HG02588 (cell line): ENCODE measurements around the gene MC3R.
"Not testable (repeated sequence)": the region's sequence is repeated elsewhere in the genome, so short reads cannot be mapped to it uniquely, and the experiment has no call there.

Experiments
- ATAC-seq: cut with Tn5 transposase; IDR thresholded peaks from one replicate; pipeline ENCODE4 v1.9.1; 2021; ENCODE audit warnings: mild to moderate bottlenecking, moderate library complexity; ENCODE audit not compliant: unreplicated experiment

The MC3R gene

DNA sequence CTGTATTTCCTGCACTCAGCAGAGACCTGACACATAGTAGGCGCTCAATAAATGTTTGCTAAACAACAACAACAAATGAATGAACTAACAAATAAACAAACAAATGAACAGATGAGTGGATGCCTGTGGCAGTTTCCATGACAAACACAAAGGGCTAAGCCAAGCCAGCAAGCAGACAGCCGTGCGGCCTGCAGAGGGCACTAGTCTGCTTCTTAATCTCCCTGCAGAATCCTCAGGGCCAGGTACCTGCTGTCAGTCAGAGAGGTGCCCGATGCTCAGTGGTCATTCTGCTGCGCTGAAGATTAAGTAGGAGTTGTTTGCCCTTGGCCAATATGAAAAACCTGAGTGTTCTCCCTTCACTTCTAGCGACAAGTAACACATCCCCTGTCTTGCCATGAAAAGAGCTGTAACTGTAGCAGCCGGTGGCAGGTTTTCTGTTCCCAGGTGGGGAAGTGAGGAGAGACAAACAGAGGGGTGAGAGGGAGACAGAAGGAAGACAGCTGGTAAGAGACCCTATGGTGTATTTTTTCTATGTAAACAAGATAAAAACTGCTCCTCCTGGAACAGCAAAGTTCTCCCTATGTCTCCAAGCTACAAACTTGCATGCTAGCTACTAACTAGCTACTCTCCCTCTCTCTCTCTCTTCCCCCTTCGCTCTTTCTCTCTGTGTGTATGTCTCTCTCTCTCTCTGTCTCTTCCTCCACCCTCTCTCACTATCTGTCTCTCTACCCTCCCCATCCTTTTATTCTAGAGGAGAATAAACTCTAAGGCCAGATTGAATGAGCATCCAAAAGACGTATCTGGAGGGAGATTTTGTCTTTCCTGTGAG is at the start of gene MC3R:
TSS of gene MC3R (plus strand) at position 779 of the 829 bp plus-strand sequence. CDS start 112 bp downstream, outside the sequence.
- ATAC-seq = no peak

DNA sequence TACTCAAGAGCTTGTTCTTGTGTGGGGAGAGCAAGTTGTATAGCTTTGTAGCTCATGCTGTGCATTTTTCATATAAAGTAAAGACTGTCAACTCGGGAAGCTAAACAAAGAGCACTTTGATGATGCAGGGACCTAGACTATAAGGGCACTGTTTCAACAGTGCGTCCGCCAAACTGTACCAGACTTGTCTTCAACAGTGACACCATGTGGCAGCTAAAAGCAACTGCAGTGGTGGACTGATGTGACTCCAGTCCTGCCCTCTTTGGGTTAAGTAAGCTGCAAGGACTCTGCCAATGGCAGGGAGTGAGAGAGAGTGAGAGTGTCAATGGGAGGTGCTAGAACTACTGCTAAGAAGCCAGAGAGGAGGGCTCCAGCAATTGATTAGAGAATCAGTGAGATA is 48.1 kb upstream of the MC3R start:
- ATAC-seq = no peak

DNA sequence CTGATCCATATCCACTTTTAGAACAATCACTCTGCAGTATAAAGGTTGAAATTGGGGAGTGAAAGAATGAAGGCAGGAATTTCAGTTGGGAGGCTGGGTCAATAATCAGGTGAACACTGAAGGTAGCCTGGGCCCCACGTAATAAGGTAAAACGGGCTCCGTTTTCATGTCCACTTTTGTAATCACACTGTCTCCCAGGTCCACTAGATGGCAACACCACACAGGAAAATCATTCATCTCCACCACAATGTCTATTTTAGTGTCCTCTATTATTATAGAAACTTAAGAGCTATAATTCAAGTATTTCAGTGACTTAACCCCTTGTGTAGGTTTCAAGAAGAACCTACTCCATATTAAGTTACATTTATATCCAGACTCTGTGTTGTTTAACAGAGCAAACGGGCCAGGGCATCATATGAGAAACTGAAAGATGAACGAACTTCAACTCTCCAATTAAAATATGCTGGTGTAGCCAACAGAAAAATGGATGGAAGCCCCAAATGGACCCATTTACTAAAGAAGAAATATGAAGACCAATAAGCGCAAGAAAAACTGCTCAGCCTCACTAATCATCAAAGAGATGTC is 45.9 kb upstream of the MC3R start:
- no peak for ATAC-seq

DNA sequence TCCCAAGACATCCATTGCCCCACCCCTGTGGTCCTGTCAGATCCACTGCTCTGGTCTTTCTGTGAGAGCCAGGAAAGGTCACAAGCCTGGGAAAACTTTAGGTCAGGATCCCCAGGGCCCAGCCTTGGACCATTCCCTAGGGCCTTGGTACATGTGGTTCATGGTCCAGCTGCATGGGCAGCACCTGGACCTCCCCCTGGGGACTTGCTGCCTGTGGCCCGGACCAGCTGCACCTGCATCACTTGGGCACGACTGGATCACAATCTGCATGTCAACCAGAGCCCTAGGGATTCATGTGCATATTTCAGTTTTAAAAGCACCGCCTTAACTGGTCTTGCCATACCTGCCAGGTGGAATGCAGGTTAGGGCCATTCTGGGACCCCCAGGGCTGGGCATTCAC is 44.3 kb upstream of the MC3R start:
- no peak for ATAC-seq

DNA sequence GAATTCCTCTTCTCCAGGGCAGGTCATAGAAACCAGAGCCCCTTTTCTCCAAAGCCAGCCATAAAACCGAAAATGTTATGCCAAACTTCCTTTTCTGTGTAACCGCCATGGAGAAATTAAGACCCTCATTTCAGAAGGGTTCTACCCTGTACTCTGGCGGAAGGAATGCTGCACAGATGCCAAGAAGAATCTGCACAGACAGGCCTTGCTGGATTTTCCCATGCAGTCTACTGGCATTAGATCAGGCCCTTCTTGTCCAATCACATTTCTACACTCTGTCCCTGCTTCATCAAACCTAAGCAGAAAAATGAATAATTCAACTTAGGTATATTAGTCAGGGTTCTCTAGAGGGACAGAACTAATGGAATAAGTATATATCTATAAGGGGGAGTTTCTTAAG is 43.2 kb upstream of the MC3R start:
- no peak for ATAC-seq

DNA sequence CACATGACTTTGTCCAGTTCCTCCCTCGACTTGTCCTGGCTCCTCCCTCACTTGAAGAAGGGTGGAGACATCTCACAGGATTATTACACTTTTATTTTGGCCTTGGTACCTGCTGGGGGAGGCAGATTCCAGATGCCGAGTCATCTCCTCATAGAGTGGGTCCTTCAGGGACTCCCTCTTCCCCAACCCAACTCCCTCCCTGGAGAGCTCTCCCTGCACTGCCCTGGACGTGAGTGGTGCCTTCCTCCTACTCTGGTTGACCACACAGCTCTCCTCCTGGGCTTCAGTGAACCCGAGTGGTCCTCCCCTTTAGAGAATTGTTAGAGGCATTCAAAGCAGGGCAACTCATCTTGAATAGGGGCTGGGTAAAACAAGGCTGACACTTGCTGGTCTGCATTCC is 40.9 kb upstream of the MC3R start:
- no peak for ATAC-seq

DNA sequence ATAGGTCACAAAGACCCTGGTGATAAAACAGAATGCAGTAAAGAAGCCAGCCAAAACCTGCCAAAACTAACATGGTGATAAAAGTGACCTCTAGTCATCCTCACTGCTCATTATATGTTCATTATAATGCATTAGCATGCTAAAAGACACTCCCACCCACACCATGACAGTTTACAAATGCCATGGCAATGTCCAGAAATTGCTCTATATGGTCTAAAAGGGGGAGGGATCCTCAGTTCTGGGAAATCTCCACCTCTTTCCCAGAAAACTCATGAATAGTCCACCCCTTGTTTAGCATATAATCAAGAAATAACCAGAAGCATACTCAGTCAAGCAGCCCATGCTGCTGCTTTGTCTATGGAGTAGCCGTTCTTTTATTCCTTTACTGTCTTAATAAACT is 40.4 kb upstream of the MC3R start:
- ATAC-seq = no peak

DNA sequence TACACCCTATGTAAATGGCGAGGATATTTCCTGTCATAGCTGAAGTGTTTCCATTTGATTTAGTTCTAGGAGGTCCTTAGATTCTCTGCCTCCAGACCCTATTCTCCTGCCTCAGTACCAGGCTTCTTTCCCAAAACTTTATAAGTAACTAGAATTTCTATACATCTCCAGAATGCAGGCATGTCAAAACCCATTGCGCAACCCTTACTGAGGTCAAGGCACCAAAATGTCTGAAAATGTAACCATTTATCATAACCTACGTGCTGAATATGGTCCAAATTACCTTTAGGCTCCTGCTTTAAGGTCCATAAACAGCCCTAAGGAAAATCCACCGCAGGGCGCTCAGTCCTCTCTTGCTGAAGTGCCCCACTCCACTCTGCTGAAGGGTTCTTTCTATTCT is 37.5 kb upstream of the MC3R start:
- no peak for ATAC-seq

DNA sequence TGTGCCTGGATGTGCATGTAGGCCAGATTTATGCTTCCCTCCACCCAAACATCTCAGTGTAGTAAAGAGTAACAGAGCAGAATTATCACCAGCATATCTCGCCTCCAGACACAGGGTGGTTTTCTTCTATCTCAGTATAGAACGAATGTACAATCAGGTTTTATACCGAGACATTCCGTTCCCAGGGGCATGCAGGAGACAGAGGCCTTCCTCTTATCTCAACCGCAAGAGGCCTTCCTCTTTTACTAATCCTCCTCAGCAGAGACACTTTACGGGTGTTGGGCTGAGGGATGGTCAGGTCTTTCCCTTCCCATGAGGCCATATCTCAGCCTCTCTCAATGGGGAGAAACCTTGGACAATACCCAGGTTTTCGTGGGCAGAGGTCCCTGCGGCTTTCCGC is 36.4 kb upstream of the MC3R start:
- ATAC-seq = no peak

DNA sequence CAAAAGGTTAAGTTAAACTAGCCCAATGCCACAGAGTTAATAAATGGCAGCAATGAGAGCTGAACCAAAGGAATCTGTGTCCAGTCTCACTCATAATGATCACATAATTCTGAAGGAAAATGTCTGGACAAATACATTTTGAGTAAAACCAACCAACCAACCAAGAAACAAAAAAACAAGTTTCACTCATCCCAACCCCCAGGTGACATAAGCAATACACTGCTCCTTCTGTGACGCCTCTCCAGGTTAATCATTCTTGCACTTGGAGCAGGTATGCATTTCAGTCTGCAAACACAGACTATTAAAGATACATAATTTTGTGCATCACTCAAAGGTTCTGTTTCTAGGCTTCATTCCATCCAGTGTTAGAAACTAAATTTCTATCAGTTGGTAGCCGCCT is 35.2 kb upstream of the MC3R start:
- ATAC-seq = no peak

DNA sequence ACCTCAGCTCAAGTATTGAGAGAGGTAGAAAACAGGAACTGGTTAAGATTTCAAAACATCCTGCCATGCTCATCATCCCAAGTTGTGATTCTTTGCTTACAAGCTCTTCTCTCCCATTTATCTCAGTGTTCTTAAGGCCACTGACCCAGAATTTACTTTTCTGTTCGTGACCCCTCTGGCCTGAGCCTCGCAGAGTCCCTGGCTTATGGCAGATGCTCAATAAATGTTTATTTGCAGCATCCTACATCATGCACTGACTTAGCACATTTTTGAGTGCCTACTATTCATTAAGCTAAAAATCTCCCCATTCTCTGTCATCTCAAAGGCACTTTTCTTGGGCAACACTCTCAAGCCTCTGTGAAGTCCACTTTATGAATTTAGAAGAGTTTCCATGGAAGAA is 33.4 kb upstream of the MC3R start:
- ATAC-seq = no peak

DNA sequence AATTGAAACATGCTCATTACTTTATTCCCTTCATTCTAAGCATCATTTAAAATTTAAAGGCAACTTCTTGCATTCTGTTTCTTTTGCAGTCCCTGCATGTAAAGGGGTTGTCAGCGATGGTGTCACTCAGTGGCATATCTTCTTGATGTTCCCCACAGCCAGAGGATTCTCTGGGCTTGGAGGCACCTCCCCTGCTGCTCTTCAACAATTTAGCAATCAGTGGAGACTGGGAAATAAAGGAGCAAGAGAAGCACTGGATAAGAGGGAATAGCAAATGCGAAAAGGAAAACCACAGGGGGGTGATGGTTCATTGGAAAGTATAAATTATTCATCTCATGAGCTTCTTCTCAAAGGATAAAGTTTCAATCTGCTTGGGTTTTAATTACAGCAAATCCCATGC is 30.7 kb upstream of the MC3R start:
- ATAC-seq = no peak

DNA sequence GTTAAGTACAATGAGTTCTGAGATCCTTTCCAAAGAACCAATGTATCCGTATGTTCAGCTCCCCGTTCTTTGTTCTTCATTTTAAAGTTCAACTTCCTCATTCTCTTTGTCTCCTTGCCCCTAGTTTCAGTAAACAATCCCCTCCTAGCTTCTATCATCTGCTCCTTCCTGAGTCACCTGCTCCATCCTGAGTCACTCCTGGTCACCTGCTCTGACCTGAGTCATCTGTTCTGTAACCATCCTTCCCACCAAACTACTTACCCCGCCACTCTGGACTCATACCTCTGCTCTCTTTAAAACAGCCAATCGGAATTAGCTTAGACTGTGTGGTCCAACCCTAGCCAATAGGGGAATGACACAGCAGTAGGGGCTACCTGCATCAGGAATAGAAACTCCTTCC is 27.3 kb upstream of the MC3R start:
- ATAC-seq = not testable (repeated sequence)

DNA sequence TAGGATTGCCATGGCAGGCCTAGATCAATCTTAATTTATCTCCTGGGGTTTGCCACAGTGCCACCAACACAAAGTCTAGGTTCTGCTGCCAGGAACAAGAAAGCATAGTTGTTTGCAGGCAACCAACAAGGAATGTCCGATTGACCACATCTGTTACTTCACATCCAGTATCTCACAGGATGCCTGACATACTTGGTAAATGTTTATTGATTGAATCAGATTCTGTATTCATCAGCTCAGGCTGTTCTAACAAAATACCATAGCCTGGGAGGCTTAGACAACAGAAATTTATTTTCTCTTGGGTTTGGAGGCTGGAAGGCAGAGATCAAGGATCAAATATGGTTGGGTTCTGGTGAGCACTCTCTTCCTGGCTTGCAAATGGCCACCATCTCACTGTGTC is 26.3 kb upstream of the MC3R start:
- no peak for ATAC-seq

DNA sequence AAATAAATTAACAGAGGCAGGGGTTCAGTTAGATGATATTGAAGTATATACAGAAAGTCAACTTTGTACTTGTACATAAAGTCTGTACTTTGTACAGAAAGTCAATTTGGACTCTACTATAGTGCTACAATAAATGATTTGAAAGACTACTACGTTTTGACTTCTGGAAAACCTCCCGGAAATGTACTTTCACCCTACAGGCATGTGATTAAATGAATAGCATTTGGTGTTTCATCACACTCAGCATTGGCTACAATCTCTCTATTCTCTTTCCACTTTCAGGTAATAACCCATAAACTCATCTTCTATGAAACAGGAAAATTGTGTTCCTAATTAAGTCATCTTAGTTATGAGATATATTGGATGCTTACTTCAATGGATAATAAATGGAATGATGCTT is 25.6 kb upstream of the MC3R start:
- ATAC-seq = no peak

DNA sequence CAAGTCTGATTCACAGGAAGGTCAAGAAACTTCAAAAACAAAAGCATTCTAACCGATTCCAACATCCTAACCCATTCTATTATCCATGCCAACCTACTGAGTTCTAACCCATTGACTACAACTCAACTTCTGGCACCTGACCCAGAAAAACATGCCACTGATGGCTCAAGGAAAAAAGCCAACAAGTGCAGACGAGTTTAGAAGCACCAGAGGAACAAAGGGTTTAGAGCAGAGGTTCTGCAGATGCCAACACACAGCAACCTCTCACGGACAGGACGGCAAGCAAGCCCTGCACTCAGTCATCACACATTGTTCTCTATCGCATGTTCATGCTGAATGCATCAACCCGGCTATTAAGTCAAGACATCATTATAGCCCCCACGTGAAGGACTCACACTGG is 25.2 kb upstream of the MC3R start:
- no peak for ATAC-seq

DNA sequence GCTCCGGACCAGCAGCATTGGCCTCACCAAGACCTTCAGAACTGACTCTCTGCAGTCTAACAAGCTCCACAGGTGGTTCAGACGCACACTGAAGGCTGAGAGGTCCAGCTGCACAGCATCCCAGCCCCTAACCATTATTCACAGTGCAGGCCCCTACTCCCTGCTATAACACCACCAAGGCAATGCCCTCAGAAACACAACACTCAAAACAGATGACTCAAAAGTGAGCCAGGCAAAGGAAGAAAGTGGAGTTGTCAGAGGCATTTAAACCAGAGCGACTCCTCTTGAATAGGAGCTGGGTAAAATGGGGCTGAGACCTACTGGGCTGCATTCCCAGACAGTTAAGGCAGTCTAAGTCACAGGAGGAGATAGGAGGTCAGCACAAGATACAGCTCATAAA is 20.5 kb upstream of the MC3R start:
- no peak for ATAC-seq

DNA sequence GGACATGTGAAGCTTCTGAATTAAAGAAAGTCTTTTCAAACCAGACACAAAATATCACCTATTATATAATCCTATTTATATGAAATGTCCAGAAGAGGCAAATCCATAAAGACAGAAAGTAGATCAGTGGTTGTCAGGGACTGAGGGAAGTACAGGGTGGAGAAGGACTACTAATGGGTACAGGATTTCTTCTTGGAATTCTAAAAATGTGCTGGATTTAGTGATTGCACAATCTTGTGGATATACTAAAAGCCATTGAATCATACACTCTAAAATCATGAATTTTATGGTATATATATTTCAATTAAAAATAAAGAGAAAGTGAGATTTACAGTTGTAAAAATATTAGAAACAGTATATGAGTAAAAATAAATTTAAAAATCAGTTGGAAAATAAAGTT is 18.7 kb upstream of the MC3R start:
- ATAC-seq = no peak

DNA sequence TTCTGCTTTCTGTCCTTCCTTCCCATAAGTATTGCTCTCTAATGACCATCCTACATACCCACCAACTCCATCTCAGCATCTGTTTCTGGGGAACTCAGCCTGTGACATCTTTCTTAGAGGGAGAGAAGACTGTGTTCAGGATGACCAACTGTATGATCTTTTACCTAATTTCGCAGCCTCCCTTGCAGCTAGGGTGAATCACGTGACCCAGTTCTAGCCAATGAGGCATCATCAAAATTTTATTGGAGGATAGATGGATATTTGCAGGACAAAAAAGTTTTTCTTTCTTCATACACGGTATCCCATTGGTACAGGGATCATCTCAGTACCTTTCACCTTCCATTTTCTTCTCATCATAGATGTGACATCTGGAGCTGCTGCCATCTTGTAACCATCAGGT is 14.4 kb upstream of the MC3R start:
- ATAC-seq = no peak

DNA sequence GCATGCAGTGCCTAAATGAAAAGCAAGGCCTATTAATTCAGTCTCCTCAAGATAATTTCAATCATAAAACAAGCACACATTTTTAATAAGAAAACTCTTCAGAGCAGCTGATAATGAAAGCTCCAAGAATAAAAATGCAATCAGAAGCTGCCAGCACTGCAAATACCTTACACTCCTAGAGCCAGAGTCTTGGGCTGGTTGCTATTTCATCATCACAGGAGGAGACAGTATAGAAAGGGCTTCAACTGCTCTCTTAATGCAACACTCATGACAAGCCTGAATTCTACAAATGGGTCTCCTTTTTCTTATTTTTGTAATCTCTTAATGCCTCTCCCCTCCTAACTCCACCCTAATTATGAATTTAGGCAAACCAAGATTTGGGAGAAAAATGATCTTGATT is 11.2 kb upstream of the MC3R start:
- no peak for ATAC-seq

DNA sequence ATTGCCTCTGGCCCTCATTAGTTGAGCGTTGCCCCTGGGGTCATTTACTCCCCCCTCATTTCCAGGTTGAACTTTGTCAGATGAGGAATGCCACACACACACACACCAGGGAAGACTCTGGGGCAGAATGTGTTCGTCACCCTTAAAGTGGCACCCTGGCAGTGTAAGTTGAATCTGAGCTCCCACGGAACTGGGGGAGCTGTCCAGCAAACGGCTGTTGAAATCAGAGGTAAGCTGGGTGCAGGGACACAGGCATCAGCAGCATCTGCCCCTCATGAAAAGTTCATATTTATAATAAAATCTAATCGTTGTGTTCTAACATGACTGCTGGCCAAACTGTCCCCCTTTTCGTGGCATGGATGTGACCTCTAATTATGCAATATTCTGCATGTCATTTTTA is 4.3 kb upstream of the MC3R start:
- ATAC-seq = no peak

DNA sequence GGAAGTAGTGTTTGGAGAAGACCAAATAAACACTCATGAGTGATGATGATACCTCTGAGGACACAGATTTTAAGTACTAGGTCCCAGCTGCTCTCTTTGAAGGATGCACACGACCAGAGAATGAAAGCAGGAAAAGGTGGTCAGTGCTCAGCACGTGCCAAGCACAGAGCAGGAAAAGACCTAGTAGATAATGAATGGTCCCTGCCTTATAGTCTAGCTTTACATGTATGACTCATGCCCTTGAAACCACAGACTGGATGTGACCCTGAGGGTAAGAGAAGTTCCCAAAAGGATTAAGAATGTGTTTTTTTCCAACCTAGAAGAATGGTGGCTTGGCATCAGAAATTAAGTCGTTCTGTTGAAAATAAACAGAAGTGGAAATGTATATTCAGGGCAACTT is 2.8 kb upstream of the MC3R start:
- no peak for ATAC-seq
